Smooth muscle cell (in vitro differentiated cells): ENCODE measurements around the gene COL23A1. TPM values are rescaled to one million over a fixed set of nuclear protein-coding genes. Genes with fewer than 3 reads are reported as not detected.

Experiments used
- DNase-seq: peaks from one replicate; lab custom pipeline; 2025; ENCODE audit not compliant: unreplicated experiment; lab: John Stamatoyannopoulos, UW
- H2AFZ ChIP-seq: fragments of 200-600 bp; sonication (generic); 2 replicates; pipeline ENCODE4 v1.6.0; 2016; ENCODE audit warnings: antibody characterized with exemption, low read depth, mild to moderate bottlenecking
- H3F3A ChIP-seq: fragments of 200-600 bp; sonication (generic); 2 replicates; pipeline ENCODE4 v1.6.0; 2017; ENCODE audit warnings: antibody characterized with exemption, low read depth
- H3K27ac ChIP-seq: fragments of 200-600 bp; sonication (generic); 2 replicates; pipeline ENCODE4 v1.5.1; 2016; ENCODE audit warnings: low read depth, mild to moderate bottlenecking
- H3K27me3 ChIP-seq: fragments of 200-600 bp; sonication (generic); 2 replicates; pipeline ENCODE4 v1.6.1; 2016; ENCODE audit warnings: low read depth, mild to moderate bottlenecking
- H3K36me3 ChIP-seq: fragments of 200-600 bp; sonication (generic); 2 replicates; pipeline ENCODE4 v1.5.1; 2016; ENCODE audit warnings: low read depth
- H3K4me1 ChIP-seq: fragments of 200-600 bp; sonication (generic); 2 replicates; pipeline ENCODE4 v1.5.1; 2016; ENCODE audit warnings: low read depth
- H3K4me2 ChIP-seq: fragments of 200-600 bp; sonication (generic); 2 replicates; pipeline ENCODE4 v1.6.0; 2016; ENCODE audit warnings: mild to moderate bottlenecking
- H3K4me3 ChIP-seq: fragments of 200-600 bp; sonication (generic); 2 replicates; pipeline ENCODE4 v1.5.1; 2016; ENCODE audit warnings: mild to moderate bottlenecking
- H3K79me2 ChIP-seq: fragments of 200-600 bp; sonication (generic); 2 replicates; pipeline ENCODE4 v1.6.0; 2016; ENCODE audit warnings: low read depth, mild to moderate bottlenecking
- H3K9ac ChIP-seq: fragments of 200-600 bp; sonication (generic); 2 replicates; pipeline ENCODE4 v1.6.0; 2016; ENCODE audit warnings: low read depth
- H3K9me3 ChIP-seq: fragments of 200-600 bp; sonication (generic); replicated peaks from 2 replicates; pipeline ENCODE4 v1.5.1; 2016; ENCODE audit warnings: low read depth
- H4K20me1 ChIP-seq: fragments of 200-600 bp; sonication (generic); 2 replicates; pipeline ENCODE4 v1.6.0; 2016; ENCODE audit warnings: low read depth
- WGBS: methylation state at CpG from one replicate; pipeline ENCODE4 v1.1.7; 2016; ENCODE audit warnings: low lambda C conversion rate; 5-methylcytosine and 5-hydroxymethylcytosine counted together
- polyA plus RNA-seq: library from polyadenylated mRNA; unstranded; fragments of >200 nt; fragmentation: Nextera tagmentation; extraction: Ambion mirVana; gene quantifications from 2 replicates; pipeline ENCODE4 v1.2.1, GENCODE V29; 2016
- total RNA-seq: library from RNA; depleted of rRNA; stranded (reverse); fragments of >200 nt; gene quantifications from 2 replicates; pipeline ENCODE4 v1.2.3, GENCODE V29; 2014
- TF ChIP-seq, protein P1 (sequence below): fragments of 200-600 bp; sonication (generic); IDR thresholded peaks from 2 replicates; pipeline ENCODE4 v1.5.1; 2017; ENCODE audit warnings: borderline replicate concordance, mild to moderate bottlenecking, antibody characterized with exemption; ENCODE audit not compliant: insufficient read depth, poor library complexity, severe bottlenecking

The COL23A1 gene
- total and polyA plus RNA-seq, 2 experiments from 2014 or later = 5.3 to 27.4 TPM

DNA sequence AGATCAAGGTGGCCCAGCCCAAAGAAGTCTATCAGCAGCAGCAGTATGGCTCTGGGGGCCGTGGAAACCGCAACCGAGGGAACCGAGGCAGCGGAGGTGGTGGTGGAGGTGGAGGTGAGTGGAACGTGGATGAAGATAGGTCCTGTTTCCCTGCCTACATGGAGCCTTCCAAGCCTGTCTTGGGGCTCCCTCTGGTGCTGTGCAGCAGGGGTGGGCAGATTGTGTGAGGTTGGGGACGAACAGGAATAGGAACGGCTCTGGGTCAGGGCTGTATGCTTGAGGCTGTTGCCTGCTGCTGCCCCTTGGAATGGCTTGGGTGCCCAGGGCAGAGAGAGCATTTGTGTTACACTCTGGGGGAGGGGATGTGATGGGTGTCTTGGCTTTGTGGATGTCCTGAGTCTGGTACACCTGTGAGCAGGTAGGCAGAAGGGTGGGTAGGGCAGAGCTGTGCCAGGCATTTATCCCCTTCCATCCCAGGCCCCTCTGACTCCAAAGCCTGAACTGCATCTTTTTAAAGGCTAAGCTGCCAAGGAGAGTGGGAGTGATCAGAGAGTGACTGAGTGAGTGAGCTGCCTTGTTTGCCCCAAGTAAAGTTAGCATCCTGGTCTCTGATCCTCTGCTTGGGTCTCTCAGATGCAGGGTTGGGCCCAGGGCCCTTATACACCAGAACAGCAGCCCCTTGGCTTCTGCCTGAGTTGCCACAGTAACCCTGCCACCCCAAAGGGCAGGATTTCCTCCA lies 380.7 kb downstream of the COL23A1 start:
- TF ChIP-seq, protein P1, sequence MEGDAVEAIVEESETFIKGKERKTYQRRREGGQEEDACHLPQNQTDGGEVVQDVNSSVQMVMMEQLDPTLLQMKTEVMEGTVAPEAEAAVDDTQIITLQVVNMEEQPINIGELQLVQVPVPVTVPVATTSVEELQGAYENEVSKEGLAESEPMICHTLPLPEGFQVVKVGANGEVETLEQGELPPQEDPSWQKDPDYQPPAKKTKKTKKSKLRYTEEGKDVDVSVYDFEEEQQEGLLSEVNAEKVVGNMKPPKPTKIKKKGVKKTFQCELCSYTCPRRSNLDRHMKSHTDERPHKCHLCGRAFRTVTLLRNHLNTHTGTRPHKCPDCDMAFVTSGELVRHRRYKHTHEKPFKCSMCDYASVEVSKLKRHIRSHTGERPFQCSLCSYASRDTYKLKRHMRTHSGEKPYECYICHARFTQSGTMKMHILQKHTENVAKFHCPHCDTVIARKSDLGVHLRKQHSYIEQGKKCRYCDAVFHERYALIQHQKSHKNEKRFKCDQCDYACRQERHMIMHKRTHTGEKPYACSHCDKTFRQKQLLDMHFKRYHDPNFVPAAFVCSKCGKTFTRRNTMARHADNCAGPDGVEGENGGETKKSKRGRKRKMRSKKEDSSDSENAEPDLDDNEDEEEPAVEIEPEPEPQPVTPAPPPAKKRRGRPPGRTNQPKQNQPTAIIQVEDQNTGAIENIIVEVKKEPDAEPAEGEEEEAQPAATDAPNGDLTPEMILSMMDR = no peak
- no peaks in the 10 kb centered on the region for H3K27me3 ChIP-seq
- peaks cover 3% of the 10 kb centered on the region for H3K36me3 ChIP-seq
- peak overlapping the region; percentile 15 for H3K27ac ChIP-seq
- H2AFZ ChIP-seq = no peak overlapping the region
- peaks cover 94% of the 10 kb centered on the region for H4K20me1 ChIP-seq
- H3K4me3 ChIP-seq = no peak overlapping the region
- WGBS = 99% methylated on average over 8 of the region's 8 CpGs
- H3K4me1 ChIP-seq = peaks cover 11% of the 10 kb centered on the region
- DNase-seq = no peak
- H3F3A ChIP-seq = peaks cover 49% of the 10 kb centered on the region
- H3K79me2 ChIP-seq = peaks cover 50% of the 10 kb centered on the region
- H3K9me3 ChIP-seq = no peaks in the 10 kb centered on the region
- no peak overlapping the region for H3K4me2 ChIP-seq
- no peak overlapping the region for H3K9ac ChIP-seq

GRCh38 chr5:178208540-178209227 lies 381.5 kb downstream of the COL23A1 start:
- H4K20me1 ChIP-seq = peaks cover 86% of the 10 kb centered on the region
- H3K79me2 ChIP-seq = peaks cover 51% of the 10 kb centered on the region
- H3K36me3 ChIP-seq = peaks cover 3% of the 10 kb centered on the region

GRCh38 chr5:178207917-178208280 lies 382.3 kb downstream of the COL23A1 start:
- Histone ChIP-seq H3K36me3 (peaks cover 3% of the 10 kb centered on the region), H2AFZ (no peak overlapping the region), H3F3A (peaks cover 49% of the 10 kb centered on the region), H3K4me1 (peaks cover 11% of the 10 kb centered on the region), H3K4me3 (no peak overlapping the region), H3K9me3 (no peaks in the 10 kb centered on the region), H3K9ac (no peak overlapping the region), H3K27me3 (no peaks in the 10 kb centered on the region), H3K79me2 (peaks cover 51% of the 10 kb centered on the region), H3K27ac (no peak overlapping the region), H4K20me1 (peaks cover 78% of the 10 kb centered on the region), H3K4me2 (no peak overlapping the region)
- TF ChIP-seq, protein P1 = no peak
- 94% methylated on average over 1 of the region's 1 CpG for WGBS
- DNase-seq = no peak

More at GRCh38 chr5:178208540-178209227, 381.5 kb downstream of the COL23A1 start:
- H3K4me2 ChIP-seq = no peak overlapping the region
- TF ChIP-seq, protein P1 = no peak
- H3K4me3 ChIP-seq = no peak overlapping the region
- no peak for DNase-seq
- no peak overlapping the region for H3K9ac ChIP-seq
- no peaks in the 10 kb centered on the region for H3K27me3 ChIP-seq
- no peak overlapping the region for H2AFZ ChIP-seq
- H3F3A ChIP-seq = peaks cover 49% of the 10 kb centered on the region
- H3K27ac ChIP-seq = peak overlapping the region; percentile 15
- 89% methylated on average over 5 of the region's 5 CpGs for WGBS
- H3K4me1 ChIP-seq = peaks cover 11% of the 10 kb centered on the region
- no peaks in the 10 kb centered on the region for H3K9me3 ChIP-seq
